Peyer's patch (tissue), 4 donors: Measurements from ENCODE around the gene GRHL3. TPM values are rescaled to one million over a fixed set of nuclear protein-coding genes. Genes with fewer than 3 reads are reported as not detected.
A peak's percentile ranks its signal among the peaks of the same experiment; 100 is the strongest.

Experiments
- DNase-seq, 3 donors: peaks; one replicate each; pipeline ENCODE4 v3.0.0-alpha.2; 2017 to 2019
- H3K27ac ChIP-seq, 4 donors: fragments of 200-600 bp; sonication (generic); one replicate each; pipeline ENCODE4 v1.5.1; 2016 to 2019
- H3K27me3 ChIP-seq, 2 donors: fragments of 200-600 bp; sonication (generic); one replicate each; pipeline ENCODE4 v1.5.1; 2019
- H3K36me3 ChIP-seq, 3 donors: fragments of 200-600 bp; sonication (generic); one replicate each; pipeline ENCODE4 v1.5.1; 2016 to 2019
- H3K4me1 ChIP-seq, 4 donors: fragments of 200-600 bp; sonication (generic); one replicate each; pipeline ENCODE4 v1.5.1; 2016 to 2019
- H3K4me3 ChIP-seq, 4 donors: fragments of 200-600 bp; sonication (generic); 1 replicate in 3 of 4; 2 replicates in 1 of 4; pipeline ENCODE4 v1.5.1; 2016 to 2019; ENCODE audit warnings: mild to moderate bottlenecking in 1 of 4
- H3K9me3 ChIP-seq, 4 donors: fragments of 200-600 bp; sonication (generic); one replicate each; pipeline ENCODE4 v1.5.1; 2016 to 2019; ENCODE audit warnings: mild to moderate bottlenecking in 1 of 4
- CTCF ChIP-seq, 6 experiments: fragments of 450-650 bp in 4 of 6; fragments of 200-600 bp in 2 of 6; sonication (generic) in 1 of 6; IDR thresholded peaks; one replicate each; pipeline ENCODE4 v1.5.1; 2017 to 2019; ENCODE audit warnings: antibody characterized with exemption in 6 of 6, mild to moderate bottlenecking in 3 of 6, moderate library complexity in 1 of 6
- POLR2A ChIP-seq, 2 donors: fragments of 450-650 bp; IDR thresholded peaks; one replicate each; pipeline ENCODE4 v1.5.1; 2017; ENCODE audit warnings: antibody characterized with exemption in 2 of 2, mild to moderate bottlenecking in 2 of 2, moderate library complexity in 2 of 2
- total RNA-seq, 4 donors: library from RNA; depleted of rRNA; stranded (reverse); fragments of >200 nt; gene quantifications; one replicate each; pipeline ENCODE4 v1.1.0, GENCODE V29; 2016

GRHL3 gene
- total RNA-seq, 4 donors from 2014 or later = 0.35 to 1.1 (median 0.66) TPM; not detected in 1

- no peaks in the 10 kb centered on the region for H3K27me3 ChIP-seq
- no peak for DNase-seq
- no peaks in the 10 kb centered on the region for H3K9me3 ChIP-seq
- no peaks in the 10 kb centered on the region for H3K36me3 ChIP-seq
- no peak overlapping the region for H3K4me3 ChIP-seq
- H3K27ac ChIP-seq = no peak overlapping the region
- peaks cover 0 to 4% (median 0%) of the 10 kb centered on the region in 4 donors for H3K4me1 ChIP-seq
- no peak for TF ChIP-seq POLR2A (IDR thresholded peaks at IDR 0.05)
- TF ChIP-seq CTCF (IDR thresholded peaks at IDR 0.05) = no peak
Measured at GRCh38 chr1:24277420-24278169, 41.6 kb upstream of the GRHL3 start.

- DNase-seq = peak in 1 of 3 donors; percentile 32
- H3K27ac ChIP-seq = no peak overlapping the region
Measured at GRCh38 chr1:24278726-24279125, 40.4 kb upstream of the GRHL3 start.

GRCh38 chr1:24279590-24280232, 39.4 kb upstream of the GRHL3 start:
- TF ChIP-seq POLR2A (IDR thresholded peaks at IDR 0.05) = no peak
- no peak for TF ChIP-seq CTCF (IDR thresholded peaks at IDR 0.05)
- DNase-seq = no peak
- H3K27me3 ChIP-seq = no peaks in the 10 kb centered on the region
- H3K4me3 ChIP-seq = no peak overlapping the region
- peaks cover 0 to 17% (median 2%) of the 10 kb centered on the region in 4 donors for H3K4me1 ChIP-seq
- no peaks in the 10 kb centered on the region for H3K9me3 ChIP-seq
- no peaks in the 10 kb centered on the region for H3K36me3 ChIP-seq
- H3K27ac ChIP-seq = no peak overlapping the region

More at GRCh38 chr1:24278726-24279125, 40.4 kb upstream of the GRHL3 start:
- Histone ChIP-seq H3K4me3 (no peak overlapping the region), H3K9me3 (no peaks in the 10 kb centered on the region), H3K36me3 (no peaks in the 10 kb centered on the region), H3K27me3 (no peaks in the 10 kb centered on the region), H3K4me1 (peaks cover 0 to 8% (median 2%) of the 10 kb centered on the region in 4 donors)
- TF ChIP-seq CTCF (IDR thresholded peaks at IDR 0.05) (no peak), POLR2A (IDR thresholded peaks at IDR 0.05) (no peak)

GRCh38 chr1:24281591-24281990, 37.6 kb upstream of the GRHL3 start:
- no peaks in the 10 kb centered on the region for H3K27me3 ChIP-seq
- H3K27ac ChIP-seq = no peak overlapping the region
- DNase-seq = no peak
- peaks cover 0 to 17% (median 2%) of the 10 kb centered on the region in 4 donors for H3K4me1 ChIP-seq
- H3K9me3 ChIP-seq = no peaks in the 10 kb centered on the region
- no peak for TF ChIP-seq CTCF (IDR thresholded peaks at IDR 0.05)
- no peak for TF ChIP-seq POLR2A (IDR thresholded peaks at IDR 0.05)
- H3K36me3 ChIP-seq = no peaks in the 10 kb centered on the region
- H3K4me3 ChIP-seq = no peak overlapping the region

- Histone ChIP-seq H3K36me3 (no peaks in the 10 kb centered on the region), H3K4me1 (peaks cover 0 to 17% (median under 1%) of the 10 kb centered on the region in 4 donors), H3K9me3 (no peaks in the 10 kb centered on the region), H3K27ac (no peak overlapping the region), H3K4me3 (no peak overlapping the region), H3K27me3 (no peaks in the 10 kb centered on the region)
- TF ChIP-seq POLR2A (IDR thresholded peaks at IDR 0.05) (no peak), CTCF (IDR thresholded peaks at IDR 0.05) (no peak)
- no peak for DNase-seq
Measured at GRCh38 chr1:24282491-24282890, 36.7 kb upstream of the GRHL3 start.
